ENCODE measurements around the gene PRSS2.
"Not testable (repeated sequence)": the region's sequence is repeated elsewhere in the genome, so short reads cannot be mapped to it uniquely, and the experiment has no call there.

The PRSS2 gene

GRCh38 chr7:142760071-142760642 is 10.6 kb upstream of the PRSS2 start:
- DNase-seq: no peak

DNA sequence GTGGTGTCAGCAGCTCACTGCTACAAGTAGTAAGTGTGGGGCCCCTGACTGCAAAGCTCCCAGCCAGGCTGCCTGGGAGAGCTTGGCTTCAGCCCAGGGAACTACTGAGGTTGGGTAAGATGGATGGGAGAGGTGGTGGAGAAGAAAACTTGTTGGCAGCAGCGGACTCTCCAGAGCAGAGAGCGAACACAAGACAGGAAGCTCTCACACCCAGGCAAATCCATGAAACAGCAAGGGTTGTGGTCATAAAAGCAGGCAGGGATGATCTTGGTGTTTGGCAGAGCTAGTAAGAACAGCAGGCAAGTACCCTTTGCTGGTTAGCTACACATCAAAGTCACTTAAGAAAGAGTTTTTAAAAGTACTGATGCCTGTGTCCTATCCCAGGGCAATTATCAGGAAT is 9.2 kb upstream of the PRSS2 start:
- not testable (repeated sequence) for DNase-seq

- DNase-seq: no peak
Measured at GRCh38 chr7:142762104-142762503, 8.7 kb upstream of the PRSS2 start.

GRCh38 chr7:142767451-142767850 is 3.3 kb upstream of the PRSS2 start:
- DNase-seq: no peak

DNA sequence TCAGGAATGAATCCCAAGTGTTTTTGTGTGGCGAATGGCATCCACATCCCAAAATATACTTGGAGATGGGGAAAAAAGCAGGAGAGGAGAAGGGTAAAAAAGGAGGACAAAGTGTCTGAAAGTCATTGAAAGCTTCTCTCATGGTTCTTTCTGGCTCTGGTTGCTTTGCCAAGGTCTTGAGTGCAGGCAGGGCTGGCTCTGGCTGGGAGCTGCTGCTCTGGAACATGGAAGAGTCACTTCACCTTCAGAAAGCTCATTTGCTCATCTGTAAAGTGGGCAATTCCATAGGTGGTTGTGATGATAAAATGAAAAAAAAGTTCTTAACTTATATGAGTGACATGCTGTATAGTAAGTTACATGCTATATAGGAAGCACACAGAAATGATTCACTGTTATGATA is 2.9 kb upstream of the PRSS2 start:
- no peak for DNase-seq

DNA sequence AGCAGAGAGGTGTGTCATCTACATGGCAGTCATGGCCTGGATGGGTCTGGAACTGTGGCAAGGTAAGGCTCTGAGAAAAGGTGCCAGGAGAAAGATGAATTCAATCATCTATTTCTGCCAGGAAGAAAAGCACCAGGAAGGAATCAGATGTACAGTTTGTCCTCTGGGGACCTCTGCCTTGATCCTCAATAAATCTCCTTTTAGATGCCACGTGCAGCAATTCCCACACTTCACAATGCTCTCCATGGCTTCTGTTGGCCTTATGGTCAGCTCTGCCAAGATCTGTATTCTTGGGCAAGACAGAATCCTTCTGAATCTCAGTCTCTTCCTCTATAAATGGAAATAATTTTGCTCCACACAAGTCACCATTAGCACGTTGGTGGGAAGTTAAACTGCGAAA is 1.9 kb upstream of the PRSS2 start:
- not testable (repeated sequence) for DNase-seq

DNA sequence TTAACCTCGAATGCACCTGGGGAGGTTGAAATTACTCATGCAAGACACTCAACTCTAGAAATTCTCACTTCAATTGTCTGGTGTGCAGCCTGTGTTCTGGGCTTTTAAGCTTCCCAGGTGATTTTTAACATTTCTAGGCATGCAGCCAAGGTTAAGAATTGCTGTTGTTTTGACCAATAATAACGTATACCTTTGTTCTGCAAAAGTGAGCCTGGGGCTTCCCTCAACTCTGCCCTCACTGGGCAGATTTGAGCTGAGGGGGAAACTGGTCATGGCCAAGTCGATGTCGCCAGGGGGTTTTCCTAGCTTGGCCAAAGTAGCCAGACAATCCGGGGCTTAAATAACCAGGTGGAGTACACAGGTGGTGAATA is 568 bp downstream of the PRSS2 start:
- peak; percentile 3 for DNase-seq

GRCh38 chr7:142772051-142772450 is 1.3 kb downstream of the PRSS2 start:
- no peak for DNase-seq

- no peak for DNase-seq
Measured at GRCh38 chr7:142772673-142773072, 1.9 kb downstream of the PRSS2 start.

- DNase-seq: no peak
Measured at GRCh38 chr7:142773230-142773629, 2.5 kb downstream of the PRSS2 start.

- DNase-seq: no peak
Measured at GRCh38 chr7:142773937-142774744, 3.4 kb downstream of the PRSS2 start.

DNA sequence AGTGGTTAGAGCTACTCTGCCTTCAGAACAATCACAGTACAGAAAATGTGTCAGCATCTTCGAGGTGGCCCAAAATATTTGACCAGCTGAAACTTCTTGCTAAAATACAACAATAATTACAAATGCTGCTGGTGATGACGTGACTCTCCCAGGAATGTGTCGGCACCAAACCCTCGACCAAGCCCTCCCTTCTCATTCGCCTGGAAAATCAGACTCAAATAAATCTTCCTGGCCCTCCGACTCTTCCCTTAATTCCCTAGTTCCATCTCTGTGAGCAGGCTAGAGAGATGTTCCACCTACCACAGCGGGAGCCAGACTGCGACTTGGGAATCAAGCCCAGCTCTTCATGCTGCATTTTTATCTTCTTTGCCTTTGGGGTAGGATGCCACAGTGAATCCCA is 4.1 kb downstream of the PRSS2 start:
- no peak for DNase-seq

DNA sequence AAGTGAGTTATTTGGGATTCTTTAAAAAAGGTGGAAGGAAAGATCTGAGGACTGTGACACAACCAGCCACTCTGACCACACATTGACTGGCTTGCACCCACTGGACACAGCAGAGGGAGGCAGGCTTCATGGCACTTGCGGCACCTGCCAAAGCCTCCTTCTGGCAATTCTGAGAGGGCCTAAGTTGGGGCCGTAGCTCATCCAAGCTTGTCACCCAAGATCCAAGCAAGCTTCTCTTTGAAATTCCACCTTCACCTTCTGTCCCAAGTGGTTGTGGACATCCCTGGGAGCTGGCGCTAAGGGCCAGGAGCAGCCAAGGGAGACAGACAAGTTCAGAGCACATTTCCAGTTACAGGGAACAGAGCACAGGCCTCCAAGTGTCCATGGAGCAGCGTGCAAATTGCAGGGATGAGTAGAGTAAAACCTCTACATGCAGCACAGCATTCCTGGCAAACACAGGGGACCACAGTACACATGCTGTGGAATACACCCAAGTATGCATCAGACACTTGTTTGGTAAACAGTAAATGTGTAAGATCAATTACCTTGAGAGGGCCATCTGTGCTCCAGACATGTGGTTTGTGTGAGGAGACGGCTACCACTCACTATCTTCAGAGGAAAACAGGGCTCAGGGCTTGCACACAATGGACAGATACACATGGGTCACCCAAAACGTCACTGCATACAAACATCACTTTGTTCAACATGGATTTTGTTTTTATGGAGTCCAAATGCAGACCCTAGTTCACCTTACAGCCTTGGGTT is 4.8 kb downstream of the PRSS2 start:
- not testable (repeated sequence) for DNase-seq

GRCh38 chr7:142776206-142776844 is 5.6 kb downstream of the PRSS2 start:
- no peak for DNase-seq

DNA sequence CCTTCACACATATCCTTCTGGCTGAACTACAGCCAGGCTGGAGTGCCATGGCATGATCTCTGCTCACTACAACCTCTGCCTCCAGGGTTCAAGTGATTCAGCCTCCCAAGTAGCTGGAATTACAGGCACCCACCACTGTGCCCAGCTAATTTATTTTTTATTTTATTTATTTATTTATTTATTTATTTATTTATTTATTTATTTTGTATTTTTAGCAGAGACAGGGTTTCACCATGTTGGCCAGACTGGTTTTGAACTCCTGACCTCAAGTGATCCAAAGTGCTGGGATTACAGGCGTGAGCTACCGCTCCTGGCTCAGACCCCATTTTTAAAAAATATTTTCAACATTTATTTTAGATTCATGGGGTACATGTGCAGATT is 6.1 kb downstream of the PRSS2 start:
- not testable (repeated sequence) for DNase-seq

DNA sequence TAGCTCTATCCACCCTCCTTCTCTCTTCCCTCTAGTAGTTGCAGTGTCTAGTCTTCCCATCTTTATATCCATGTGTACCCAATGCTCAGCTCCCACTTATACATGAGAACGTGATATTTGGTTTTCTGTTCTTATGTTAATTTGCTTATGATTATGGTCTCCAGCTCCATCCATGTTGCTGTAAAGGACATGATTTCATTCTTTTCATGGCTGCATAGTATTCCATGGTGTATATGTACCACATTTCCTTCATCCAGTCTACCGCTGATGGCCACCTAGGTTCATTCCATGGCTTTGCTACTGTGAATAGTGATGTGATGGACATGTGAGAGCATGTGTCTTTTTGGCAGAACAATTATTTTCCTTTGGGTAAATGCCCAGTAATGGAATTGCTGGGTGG is 6.5 kb downstream of the PRSS2 start:
- no peak for DNase-seq

DNA sequence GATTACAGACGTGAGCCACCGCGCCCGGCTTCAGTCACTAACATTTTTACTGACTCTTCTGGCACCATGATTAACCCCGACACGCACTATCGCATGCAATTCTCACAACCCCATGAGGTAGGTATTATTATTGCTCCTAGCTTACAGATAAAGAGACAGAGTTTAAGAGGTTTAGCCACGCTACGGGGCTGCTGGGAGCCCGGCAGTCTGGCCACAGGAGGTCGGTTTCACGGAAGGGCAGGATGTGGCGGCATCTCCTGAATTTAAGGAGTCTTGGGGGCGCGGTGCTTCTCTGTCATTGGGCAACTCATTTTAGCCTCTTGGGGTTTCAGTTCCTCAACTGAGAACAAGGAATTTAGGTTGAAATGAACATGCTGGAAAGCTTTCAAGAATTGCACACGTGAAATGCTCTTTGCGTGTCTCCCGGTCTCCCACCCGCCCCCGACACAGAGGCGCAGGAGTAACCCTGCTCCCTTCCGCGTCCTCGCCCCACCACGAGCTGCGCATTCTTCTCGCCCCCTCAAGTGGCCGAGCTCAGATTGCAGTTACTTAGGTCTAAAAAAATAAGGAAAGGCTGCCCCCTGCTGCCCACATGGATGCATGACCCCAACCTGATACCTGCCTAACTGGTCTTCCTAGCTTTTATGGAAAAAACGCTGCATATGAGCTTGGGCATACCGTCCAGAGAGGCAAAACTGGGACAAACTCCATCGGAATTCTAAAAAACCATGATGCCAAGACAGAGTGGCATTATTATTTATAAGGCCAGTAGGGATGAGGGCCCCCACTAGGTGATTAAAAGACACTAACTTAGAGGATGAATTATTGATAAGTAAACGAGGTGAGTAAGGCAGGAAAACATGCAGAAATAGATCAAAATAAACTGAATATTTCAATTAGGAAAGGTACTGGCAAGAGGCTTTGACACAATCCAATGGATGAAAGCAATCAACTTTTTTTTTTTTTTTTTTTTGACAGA is 12.4 kb downstream of the PRSS2 start:
- peak; percentile 77 for DNase-seq

DNA sequence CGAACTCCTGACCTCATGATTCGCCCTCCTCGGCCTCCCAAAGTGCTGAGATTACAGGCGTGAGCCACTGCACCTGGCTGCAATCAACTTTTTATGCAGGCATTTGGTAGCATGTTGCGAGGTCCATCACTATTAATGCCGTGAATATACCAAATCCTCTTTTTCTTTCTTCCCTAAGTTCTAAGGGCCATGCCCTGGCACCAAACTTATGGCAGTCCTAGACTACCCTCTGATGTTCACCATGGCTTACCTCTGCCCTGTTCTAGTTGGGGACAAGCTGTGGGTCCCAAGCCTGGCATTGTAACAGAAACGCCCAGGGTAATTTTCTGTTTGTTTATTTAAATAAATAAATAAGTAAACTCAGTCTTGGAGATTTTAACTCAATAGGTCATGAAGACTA is 13.3 kb downstream of the PRSS2 start:
- DNase-seq: no peak

DNA sequence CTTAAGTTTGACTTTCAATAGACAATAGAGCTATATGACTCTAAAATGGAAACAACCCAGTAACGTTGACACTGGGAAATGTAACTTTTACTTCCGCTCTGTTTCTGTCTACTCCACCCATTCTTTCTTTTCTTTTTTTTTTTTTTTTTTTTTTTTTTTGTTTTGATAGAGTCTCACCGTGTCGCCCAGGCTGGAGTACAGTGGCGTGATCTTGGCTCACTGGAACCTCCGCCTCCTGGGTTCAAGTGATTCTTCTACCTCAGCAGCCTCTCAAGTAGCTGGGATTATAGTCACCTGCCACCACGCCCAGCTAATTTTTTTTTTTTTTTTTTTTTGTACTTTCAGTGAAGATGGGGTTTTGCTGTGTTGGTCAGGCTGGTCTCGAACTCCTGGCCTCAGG is 13.9 kb downstream of the PRSS2 start:
- DNase-seq: no peak

DNA sequence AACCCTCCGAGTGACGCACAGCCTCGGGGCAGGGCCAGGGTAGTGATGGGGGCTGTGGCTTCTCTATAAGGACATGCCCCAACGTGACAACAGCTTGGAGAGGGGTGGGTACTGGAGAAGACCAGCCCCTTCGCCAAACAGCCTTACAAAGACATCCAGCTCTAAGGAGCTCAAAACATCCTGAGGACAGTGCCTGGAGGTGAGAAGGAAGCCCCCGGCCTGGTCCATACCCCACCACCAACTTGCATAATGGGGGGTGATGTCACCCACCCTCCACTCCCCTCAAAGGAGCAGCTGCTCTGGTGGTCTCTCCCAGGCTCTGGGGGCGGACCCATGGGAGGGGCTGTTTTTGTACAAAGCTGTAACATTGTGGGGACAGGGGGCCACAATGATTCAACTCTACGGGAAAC is 15.1 kb downstream of the PRSS2 start:
- DNase-seq: no peak

- no peak for DNase-seq
Measured at GRCh38 chr7:142787034-142787768, 16.4 kb downstream of the PRSS2 start.

DNA sequence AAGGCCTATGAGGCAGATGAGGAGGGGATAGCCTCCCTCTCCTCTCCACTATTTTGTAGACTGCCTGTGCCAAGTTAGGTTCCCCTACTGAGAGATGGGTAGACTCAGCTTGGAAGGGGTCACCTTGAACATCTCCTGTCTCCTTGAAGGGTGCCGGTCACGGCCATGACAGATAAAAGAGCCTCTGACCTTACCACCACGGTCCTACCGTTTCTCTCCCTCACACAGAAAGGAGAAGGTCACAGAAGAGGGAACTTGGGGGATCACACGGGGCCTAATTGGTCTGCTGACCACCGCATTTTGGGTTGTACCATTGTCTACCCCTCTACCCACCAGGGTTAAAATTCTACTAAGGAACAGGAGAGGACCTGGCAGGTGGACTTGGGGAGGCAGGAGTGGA is 17.0 kb downstream of the PRSS2 start:
- no peak for DNase-seq

All from NCI-H2029 treated with DMSO at 0.1 percent for 48 hours (cell line).